Smooth muscle cell (in vitro differentiated cells): ENCODE data around the gene ASPSCR1. TPM values are rescaled to one million over a fixed set of nuclear protein-coding genes. Genes with fewer than 3 reads are reported as not detected.

ENCODE experiments used
- DNase-seq: peaks from one replicate; lab custom pipeline; 2025; ENCODE audit not compliant: unreplicated experiment; lab: John Stamatoyannopoulos, UW
- H2AFZ ChIP-seq: fragments of 200-600 bp; sonication (generic); 2 replicates; pipeline ENCODE4 v1.6.0; 2016; ENCODE audit warnings: antibody characterized with exemption, low read depth, mild to moderate bottlenecking
- H3F3A ChIP-seq: fragments of 200-600 bp; sonication (generic); 2 replicates; pipeline ENCODE4 v1.6.0; 2017; ENCODE audit warnings: antibody characterized with exemption, low read depth
- H3K27ac ChIP-seq: fragments of 200-600 bp; sonication (generic); 2 replicates; pipeline ENCODE4 v1.5.1; 2016; ENCODE audit warnings: low read depth, mild to moderate bottlenecking
- H3K27me3 ChIP-seq: fragments of 200-600 bp; sonication (generic); 2 replicates; pipeline ENCODE4 v1.6.1; 2016; ENCODE audit warnings: low read depth, mild to moderate bottlenecking
- H3K36me3 ChIP-seq: fragments of 200-600 bp; sonication (generic); 2 replicates; pipeline ENCODE4 v1.5.1; 2016; ENCODE audit warnings: low read depth
- H3K4me1 ChIP-seq: fragments of 200-600 bp; sonication (generic); 2 replicates; pipeline ENCODE4 v1.5.1; 2016; ENCODE audit warnings: low read depth
- H3K4me2 ChIP-seq: fragments of 200-600 bp; sonication (generic); 2 replicates; pipeline ENCODE4 v1.6.0; 2016; ENCODE audit warnings: mild to moderate bottlenecking
- H3K4me3 ChIP-seq: fragments of 200-600 bp; sonication (generic); 2 replicates; pipeline ENCODE4 v1.5.1; 2016; ENCODE audit warnings: mild to moderate bottlenecking
- H3K79me2 ChIP-seq: fragments of 200-600 bp; sonication (generic); 2 replicates; pipeline ENCODE4 v1.6.0; 2016; ENCODE audit warnings: low read depth, mild to moderate bottlenecking
- H3K9ac ChIP-seq: fragments of 200-600 bp; sonication (generic); 2 replicates; pipeline ENCODE4 v1.6.0; 2016; ENCODE audit warnings: low read depth
- H3K9me3 ChIP-seq: fragments of 200-600 bp; sonication (generic); replicated peaks from 2 replicates; pipeline ENCODE4 v1.5.1; 2016; ENCODE audit warnings: low read depth
- H4K20me1 ChIP-seq: fragments of 200-600 bp; sonication (generic); 2 replicates; pipeline ENCODE4 v1.6.0; 2016; ENCODE audit warnings: low read depth
- CTCF ChIP-seq: fragments of 200-600 bp; sonication (generic); IDR thresholded peaks from 2 replicates; pipeline ENCODE4 v1.5.1; 2017; ENCODE audit warnings: borderline replicate concordance, mild to moderate bottlenecking, antibody characterized with exemption; ENCODE audit not compliant: insufficient read depth, poor library complexity, severe bottlenecking
- WGBS: methylation state at CpG from one replicate; pipeline ENCODE4 v1.1.7; 2016; ENCODE audit warnings: low lambda C conversion rate; 5-methylcytosine and 5-hydroxymethylcytosine counted together
- polyA plus RNA-seq: library from polyadenylated mRNA; unstranded; fragments of >200 nt; fragmentation: Nextera tagmentation; extraction: Ambion mirVana; gene quantifications from 2 replicates; pipeline ENCODE4 v1.2.1, GENCODE V29; 2016
- total RNA-seq: library from RNA; depleted of rRNA; stranded (reverse); fragments of >200 nt; gene quantifications from 2 replicates; pipeline ENCODE4 v1.2.3, GENCODE V29; 2014

Gene ASPSCR1
- total and polyA plus RNA-seq, 2 experiments from 2014 or later: 28.4 to 44.0 TPM

DNA sequence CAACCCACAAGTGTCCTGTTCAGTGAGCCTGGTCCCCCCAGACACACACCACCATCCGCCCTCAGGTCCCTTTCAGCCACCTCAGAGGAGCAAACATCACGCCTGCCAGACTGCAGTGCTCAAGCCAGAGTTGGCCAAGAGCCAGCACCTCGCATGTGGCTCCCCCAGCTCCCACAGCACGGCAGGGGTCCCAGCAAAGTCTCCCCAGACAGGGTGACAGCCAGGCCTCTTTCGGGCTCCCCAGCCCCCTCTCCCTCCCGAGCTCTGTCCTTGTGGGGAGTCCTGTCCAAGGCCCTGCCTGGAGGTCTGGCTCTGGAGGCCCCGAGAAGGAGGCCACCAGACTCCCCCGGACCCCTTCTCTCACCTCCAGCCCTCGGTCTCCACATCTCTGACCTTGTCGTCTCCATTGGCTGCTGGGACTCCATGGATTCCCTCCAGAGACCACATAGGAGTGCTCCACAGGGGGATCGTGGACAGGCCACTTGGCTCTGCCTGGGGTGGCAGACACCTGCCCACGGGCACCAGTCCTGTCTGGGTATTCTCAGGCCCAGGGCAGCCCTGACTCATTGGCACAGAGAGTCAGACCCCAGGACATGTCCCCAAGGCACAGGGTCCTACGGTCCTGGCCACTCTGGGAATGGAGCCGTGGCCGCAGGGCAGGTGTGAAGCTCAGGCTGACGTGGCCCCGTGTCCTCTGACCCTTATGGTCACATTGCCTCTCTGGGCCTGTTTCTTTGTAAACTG, 28.6 kb upstream of the ASPSCR1 start:
- H4K20me1 ChIP-seq: no peaks in the 10 kb centered on the region
- DNase-seq: no peak
- WGBS: 90% methylated on average over 17 of the region's 17 CpGs
- H3K9ac ChIP-seq: no peak overlapping the region
- H3K27me3 ChIP-seq: no peaks in the 10 kb centered on the region
- TF ChIP-seq CTCF: no peak
- no peak overlapping the region for H3K4me2 ChIP-seq
- H3K4me1 ChIP-seq: no peaks in the 10 kb centered on the region
- H3K4me3 ChIP-seq: no peak overlapping the region
- no peaks in the 10 kb centered on the region for H3K79me2 ChIP-seq
- no peak overlapping the region for H2AFZ ChIP-seq
- no peaks in the 10 kb centered on the region for H3K36me3 ChIP-seq
- no peaks in the 10 kb centered on the region for H3F3A ChIP-seq
- H3K27ac ChIP-seq: no peak overlapping the region
- no peaks in the 10 kb centered on the region for H3K9me3 ChIP-seq

DNA sequence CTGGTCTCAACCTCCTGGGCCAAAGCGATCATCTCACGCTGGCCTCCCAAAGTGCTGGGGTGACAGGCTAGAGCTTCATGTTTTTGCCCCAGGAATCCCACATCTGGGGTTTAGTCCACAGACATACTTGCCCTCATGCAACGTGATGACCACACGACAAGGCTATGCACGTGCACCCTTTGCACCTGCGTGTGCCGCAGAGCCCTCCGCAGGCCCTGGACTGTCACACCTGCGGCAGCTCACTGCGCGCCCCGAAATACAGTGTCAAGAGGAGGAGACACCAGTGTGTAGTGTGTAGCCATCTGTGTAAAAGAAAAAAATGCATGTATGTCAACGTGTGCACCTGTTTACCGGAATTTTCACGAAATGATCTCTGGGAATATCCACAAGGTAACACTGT, 26.9 kb upstream of the ASPSCR1 start:
- 92% methylated on average over 15 of the region's 15 CpGs for WGBS
- TF ChIP-seq CTCF: no peak

GRCh38 chr17:81951785-81952684, 25.4 kb upstream of the ASPSCR1 start:
- WGBS: 83% methylated on average over 12 of the region's 13 CpGs
- no peaks in the 10 kb centered on the region for H3F3A ChIP-seq
- no peak overlapping the region for H3K27ac ChIP-seq
- no peaks in the 10 kb centered on the region for H3K36me3 ChIP-seq
- no peaks in the 10 kb centered on the region for H3K9me3 ChIP-seq
- DNase-seq: no peak
- H3K4me2 ChIP-seq: no peak overlapping the region
- H4K20me1 ChIP-seq: no peaks in the 10 kb centered on the region
- no peak overlapping the region for H3K4me3 ChIP-seq
- H3K79me2 ChIP-seq: no peaks in the 10 kb centered on the region
- H3K4me1 ChIP-seq: no peaks in the 10 kb centered on the region
- no peak overlapping the region for H3K9ac ChIP-seq
- H3K27me3 ChIP-seq: no peaks in the 10 kb centered on the region
- no peak overlapping the region for H2AFZ ChIP-seq
- TF ChIP-seq CTCF: no peak

More for the DNA sequence above, 26.9 kb upstream of the ASPSCR1 start:
- H3K4me2 ChIP-seq: no peak overlapping the region
- H3K79me2 ChIP-seq: no peaks in the 10 kb centered on the region
- H3K9me3 ChIP-seq: no peaks in the 10 kb centered on the region
- no peak for DNase-seq
- no peaks in the 10 kb centered on the region for H3F3A ChIP-seq
- no peak overlapping the region for H3K27ac ChIP-seq
- no peaks in the 10 kb centered on the region for H4K20me1 ChIP-seq
- no peak overlapping the region for H3K4me3 ChIP-seq
- no peaks in the 10 kb centered on the region for H3K27me3 ChIP-seq
- H3K36me3 ChIP-seq: no peaks in the 10 kb centered on the region
- no peaks in the 10 kb centered on the region for H3K4me1 ChIP-seq
- no peak overlapping the region for H2AFZ ChIP-seq
- H3K9ac ChIP-seq: no peak overlapping the region
